Duodenal mucosa (tissue), 2 donors: Measurements from ENCODE around the gene EXO1.
"Not testable (repeated sequence)": the region's sequence is repeated elsewhere in the genome, so short reads cannot be mapped to it uniquely, and the experiment has no call there.

ENCODE experiments used
- H3K27ac ChIP-seq: one replicate; pipeline ENCODE4 v1.7.0; 2013; ENCODE audit warnings: low read depth, low read length
- H3K27me3 ChIP-seq, 2 donors: one replicate each; pipeline ENCODE4 v1.7.0; 2013; ENCODE audit warnings: low read length in 2 of 2, control low read depth in 1 of 2; ENCODE audit not compliant: insufficient read depth in 2 of 2, control insufficient read depth in 1 of 2
- H3K36me3 ChIP-seq, 2 donors: one replicate each; pipeline ENCODE4 v1.7.0; 2013; ENCODE audit warnings: low read length in 2 of 2, control low read depth in 1 of 2; ENCODE audit not compliant: insufficient read depth in 2 of 2, control insufficient read depth in 1 of 2
- H3K4me1 ChIP-seq, 2 donors: one replicate each; pipeline ENCODE4 v1.7.0; 2013; ENCODE audit warnings: low read length in 2 of 2, control low read depth in 1 of 2; ENCODE audit not compliant: insufficient read depth in 2 of 2, control insufficient read depth in 1 of 2
- H3K4me3 ChIP-seq, 2 donors: one replicate each; pipeline ENCODE4 v1.7.0; 2013; ENCODE audit warnings: low read length in 2 of 2, low read depth in 1 of 2
- H3K9ac ChIP-seq, 2 donors: one replicate each; pipeline ENCODE4 v1.7.0; 2013; ENCODE audit warnings: low read length in 2 of 2, low read depth in 1 of 2
- H3K9me3 ChIP-seq, 2 donors: one replicate each; pipeline ENCODE4 v1.7.0; 2013; ENCODE audit warnings: low read length in 2 of 2, control low read depth in 1 of 2; ENCODE audit not compliant: control insufficient read depth in 1 of 2

Gene EXO1

DNA sequence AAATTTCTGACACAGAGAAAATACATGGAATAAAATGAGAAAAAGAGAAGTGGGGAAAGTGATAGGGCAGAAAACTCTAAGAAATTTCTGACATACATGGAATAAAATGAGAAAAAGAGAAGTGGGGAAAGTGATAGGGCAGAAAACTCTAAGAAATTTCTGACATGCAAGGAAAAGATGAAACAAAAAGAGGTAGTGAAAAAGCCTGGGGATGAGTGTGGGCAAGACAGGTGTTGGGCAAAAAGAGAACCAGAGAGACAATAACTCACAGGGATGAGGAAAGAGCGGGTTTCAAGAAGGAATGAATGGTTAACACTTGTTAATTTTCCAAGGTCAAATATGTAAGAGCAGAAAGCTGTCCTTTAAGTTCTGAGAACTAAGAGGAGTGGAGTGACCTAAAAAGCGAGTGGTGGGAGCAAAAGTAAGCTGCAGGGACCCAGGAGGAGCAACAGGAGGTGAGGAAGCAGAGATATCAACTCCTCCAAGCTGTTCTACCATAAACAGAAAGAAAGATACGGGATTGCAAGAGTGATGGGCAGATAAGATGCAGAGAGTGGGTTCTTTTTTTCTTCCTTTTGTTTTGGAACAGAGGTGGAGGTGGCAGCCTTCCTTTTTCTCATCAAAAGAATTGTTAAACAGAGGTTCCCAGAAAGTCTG, 29.9 kb upstream of the EXO1 start:
- Histone ChIP-seq H3K4me3 (no peak overlapping the region), H3K9ac (no peak overlapping the region), H3K9me3 (no peaks in the 10 kb centered on the region), H3K4me1 (no peaks in the 10 kb centered on the region), H3K27me3 (no peaks in the 10 kb centered on the region), H3K27ac (no peak overlapping the region), H3K36me3 (no peaks in the 10 kb centered on the region)

DNA sequence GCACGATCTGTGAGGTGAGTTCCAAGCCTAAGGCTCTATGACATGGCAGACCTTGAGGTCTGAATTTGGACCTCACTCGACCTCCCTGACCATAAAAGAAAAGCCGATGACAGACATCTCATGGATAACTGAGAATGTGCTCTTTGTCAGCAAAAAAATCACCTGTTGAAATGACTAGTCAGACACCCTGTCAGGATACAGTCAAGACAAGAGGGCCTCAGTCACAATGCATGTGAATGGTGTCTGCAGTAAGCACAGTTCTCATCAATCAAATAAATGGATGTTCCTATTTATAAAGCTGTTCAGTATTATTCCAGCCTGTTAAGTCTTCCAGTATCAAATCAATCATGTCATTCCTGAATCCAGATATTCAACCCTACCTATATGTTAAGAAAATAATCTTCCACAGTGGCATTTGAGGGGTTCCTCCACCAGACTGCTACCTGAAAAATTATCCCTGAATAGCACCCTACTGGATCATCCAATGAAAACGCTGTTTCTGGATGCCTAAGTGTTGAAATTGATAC, 28.6 kb upstream of the EXO1 start:
- Histone ChIP-seq H3K4me3 (no peak overlapping the region), H3K36me3 (no peaks in the 10 kb centered on the region), H3K27ac (no peak overlapping the region), H3K9ac (no peak overlapping the region), H3K9me3 (no peaks in the 10 kb centered on the region), H3K4me1 (no peaks in the 10 kb centered on the region), H3K27me3 (no peaks in the 10 kb centered on the region)

DNA sequence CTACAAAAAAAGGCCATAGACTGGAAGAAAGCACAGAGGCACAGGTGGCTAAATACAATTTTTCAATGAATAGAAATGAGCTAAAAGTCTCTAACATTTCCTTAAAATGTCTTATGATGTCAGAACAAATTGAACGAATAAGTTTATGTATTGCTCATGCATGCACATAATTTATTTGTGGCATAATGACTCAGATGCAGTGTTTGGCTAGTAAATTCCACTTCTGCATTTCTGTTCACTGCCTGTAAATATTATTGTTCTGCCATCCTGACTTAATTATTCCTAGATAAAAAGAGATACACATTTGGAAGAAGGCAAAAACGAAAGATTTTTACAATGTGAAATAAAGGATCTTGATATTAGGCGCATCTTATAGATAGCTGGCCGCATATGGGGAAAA, 26.6 kb upstream of the EXO1 start:
- H3K9ac ChIP-seq = no peak overlapping the region

DNA sequence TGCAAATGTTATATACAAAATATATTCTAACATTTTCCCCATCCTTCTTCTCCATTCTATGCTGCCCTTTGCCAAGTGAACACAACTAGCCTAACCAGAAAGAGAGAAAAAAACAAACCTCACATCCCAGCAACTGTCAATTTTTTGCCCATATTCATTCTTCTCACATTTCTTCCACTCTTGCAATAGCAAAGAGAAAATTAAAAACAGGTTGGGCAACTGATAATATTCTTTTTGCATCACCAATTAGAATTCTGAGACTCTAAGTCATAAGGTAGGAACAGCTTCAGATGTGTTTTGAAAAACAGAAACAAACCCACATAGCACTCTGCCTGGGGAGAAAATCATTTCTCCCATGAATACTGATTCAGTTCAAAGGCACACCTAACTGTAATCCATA, 25.2 kb upstream of the EXO1 start:
- Histone ChIP-seq H3K4me1 (no peaks in the 10 kb centered on the region), H3K27ac (no peak overlapping the region), H3K9me3 (no peaks in the 10 kb centered on the region), H3K4me3 (no peak overlapping the region), H3K9ac (no peak overlapping the region), H3K36me3 (no peaks in the 10 kb centered on the region), H3K27me3 (no peaks in the 10 kb centered on the region)

More for the DNA sequence above, 26.6 kb upstream of the EXO1 start:
- Histone ChIP-seq H3K4me3 (no peak overlapping the region), H3K9me3 (no peaks in the 10 kb centered on the region), H3K36me3 (no peaks in the 10 kb centered on the region), H3K27ac (no peak overlapping the region), H3K27me3 (no peaks in the 10 kb centered on the region), H3K4me1 (no peaks in the 10 kb centered on the region)

DNA sequence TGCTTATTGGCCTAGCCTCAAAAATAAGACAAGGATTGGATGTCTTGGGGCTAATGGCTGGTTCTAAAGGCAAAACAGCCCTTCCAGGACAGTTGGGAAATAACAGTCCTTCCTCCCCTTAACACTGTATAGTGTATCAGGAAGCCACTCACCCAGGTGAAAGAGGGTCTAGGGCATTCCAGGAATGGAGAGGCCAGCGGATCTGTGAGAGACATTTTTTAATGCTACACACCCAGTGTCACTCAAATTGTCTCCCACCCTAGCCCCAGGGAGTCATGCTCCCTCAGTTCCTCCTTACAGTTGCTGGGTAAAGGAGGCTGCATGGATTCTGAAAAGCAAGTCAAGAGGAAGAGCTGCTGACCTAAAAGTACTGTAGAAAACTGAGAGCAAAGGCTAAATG, 24.1 kb upstream of the EXO1 start:
- Histone ChIP-seq H3K9me3 (no peaks in the 10 kb centered on the region), H3K36me3 (no peaks in the 10 kb centered on the region), H3K4me1 (no peaks in the 10 kb centered on the region), H3K9ac (no peak overlapping the region), H3K27ac (no peak overlapping the region), H3K4me3 (no peak overlapping the region), H3K27me3 (no peaks in the 10 kb centered on the region)

DNA sequence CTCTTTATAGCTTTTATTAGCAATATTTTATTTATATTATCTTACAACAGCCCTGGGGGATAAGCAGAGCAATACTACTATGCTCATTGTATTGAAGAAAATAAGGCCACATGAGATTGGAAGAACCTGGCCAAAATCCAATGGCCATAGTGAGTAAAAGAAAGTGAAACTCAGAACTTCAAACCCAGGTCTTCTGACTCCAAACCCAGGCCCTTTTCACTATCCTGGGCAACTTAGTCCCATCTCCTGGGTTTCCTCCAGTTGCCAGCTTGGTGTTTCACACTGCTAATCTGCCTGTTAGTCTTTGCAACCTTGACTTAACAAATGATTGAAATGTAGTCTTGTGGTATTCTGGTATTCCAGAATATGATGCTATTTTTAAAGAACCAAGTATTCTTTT, 22.4 kb upstream of the EXO1 start:
- H3K27me3 ChIP-seq = no peaks in the 10 kb centered on the region
- H3K27ac ChIP-seq = no peak overlapping the region
- H3K4me1 ChIP-seq = no peaks in the 10 kb centered on the region
- H3K9me3 ChIP-seq = no peaks in the 10 kb centered on the region
- no peak overlapping the region for H3K9ac ChIP-seq
- no peak overlapping the region for H3K4me3 ChIP-seq
- H3K36me3 ChIP-seq = no peaks in the 10 kb centered on the region

DNA sequence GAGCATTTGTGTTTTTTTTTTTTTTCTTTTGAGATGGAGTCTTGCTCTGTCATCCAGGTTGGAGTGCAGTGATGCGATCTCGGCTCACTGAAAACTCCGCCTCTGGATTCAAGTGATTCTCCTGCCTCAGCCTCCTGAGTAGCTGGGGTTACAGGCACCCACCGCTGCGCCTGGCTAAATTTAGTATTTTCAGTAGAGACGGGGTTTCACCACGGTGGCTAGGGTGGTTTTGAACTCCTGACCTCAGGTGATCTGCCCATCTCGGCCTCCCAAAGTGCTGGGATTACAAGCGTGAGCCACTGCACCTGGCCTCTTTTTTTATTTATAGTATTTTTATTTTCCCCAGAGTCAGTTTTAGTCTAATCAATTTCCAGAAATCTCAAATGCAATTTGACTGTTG, 21.4 kb upstream of the EXO1 start:
- H3K4me3 ChIP-seq, H3K9me3 ChIP-seq, H3K4me1 ChIP-seq, H3K27ac ChIP-seq, H3K27me3 ChIP-seq, H3K36me3 ChIP-seq, H3K9ac ChIP-seq: not testable (repeated sequence)

DNA sequence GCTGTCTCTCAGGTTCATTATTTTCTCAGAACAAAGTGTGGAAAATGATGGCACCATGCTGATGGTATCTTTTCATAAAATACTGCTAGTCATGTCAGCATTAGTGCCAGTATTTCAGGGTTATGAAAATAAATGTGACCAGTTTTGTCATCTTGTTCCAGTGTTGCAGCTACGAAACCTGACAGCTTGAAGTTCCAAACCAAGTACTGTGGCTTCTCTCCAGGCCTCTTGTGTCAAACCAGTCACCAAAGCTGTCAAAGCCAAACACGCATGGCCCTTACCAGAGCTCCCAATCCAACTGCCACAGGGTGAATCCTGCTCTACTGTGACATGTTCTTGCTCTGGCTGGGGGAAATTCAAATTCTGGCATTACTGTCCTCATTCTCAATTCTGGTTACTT, 20.7 kb upstream of the EXO1 start:
- Histone ChIP-seq H3K27me3 (no peaks in the 10 kb centered on the region), H3K27ac (no peak overlapping the region), H3K9me3 (no peaks in the 10 kb centered on the region), H3K4me1 (no peaks in the 10 kb centered on the region), H3K9ac (no peak overlapping the region), H3K36me3 (no peaks in the 10 kb centered on the region), H3K4me3 (no peak overlapping the region)

DNA sequence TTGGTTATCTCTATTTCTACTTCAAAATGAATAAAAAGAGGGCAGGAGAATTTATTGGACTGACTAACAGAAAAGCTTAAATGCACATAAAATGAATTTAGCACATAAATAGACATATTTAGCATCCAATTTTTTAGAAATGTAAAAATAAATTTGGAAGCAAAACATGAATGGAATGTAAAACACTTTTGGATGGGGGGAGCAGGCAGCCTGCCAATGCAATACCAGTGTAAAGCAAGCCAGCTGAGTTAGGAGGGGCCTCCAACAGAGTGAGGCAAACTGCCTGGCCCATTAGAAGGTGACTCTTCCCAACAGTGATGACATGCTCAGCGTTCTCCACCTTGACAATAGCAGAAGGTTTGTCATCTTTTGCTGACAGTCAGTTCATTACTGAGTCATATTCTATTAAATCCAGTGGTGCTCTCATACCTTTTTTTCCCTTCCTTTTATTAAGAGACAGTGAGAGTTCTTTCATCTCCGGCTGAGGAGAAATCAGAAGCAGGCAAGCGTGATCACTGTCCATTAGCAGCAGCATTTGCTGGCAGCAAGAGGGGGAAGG, 19.5 kb upstream of the EXO1 start:
- Histone ChIP-seq H3K27ac (no peak overlapping the region), H3K4me3 (no peak overlapping the region), H3K9ac (no peak overlapping the region), H3K4me1 (no peaks in the 10 kb centered on the region), H3K9me3 (no peaks in the 10 kb centered on the region), H3K27me3 (no peaks in the 10 kb centered on the region), H3K36me3 (no peaks in the 10 kb centered on the region)

DNA sequence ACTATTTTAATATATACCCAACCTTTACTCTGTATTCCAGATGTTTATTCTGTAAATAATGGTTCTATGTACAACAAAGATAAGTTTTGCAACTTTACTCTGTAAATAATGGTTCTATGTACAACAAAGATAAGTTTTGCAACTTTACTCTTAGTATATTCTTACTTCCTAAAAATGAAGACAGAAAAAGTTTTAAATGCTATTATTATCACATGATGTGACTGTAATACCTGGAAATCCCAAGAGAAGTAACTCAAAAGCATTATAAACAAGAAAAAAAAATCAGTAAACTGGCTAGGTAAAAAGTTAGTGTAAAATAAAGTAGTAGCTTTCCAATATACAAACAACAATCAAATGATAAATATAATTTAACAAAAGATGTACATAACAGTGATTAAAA, 18.5 kb upstream of the EXO1 start:
- H3K9ac ChIP-seq = no peak overlapping the region

More for the DNA sequence above, 18.5 kb upstream of the EXO1 start:
- no peak overlapping the region for H3K4me3 ChIP-seq
- no peaks in the 10 kb centered on the region for H3K36me3 ChIP-seq
- H3K9me3 ChIP-seq = no peaks in the 10 kb centered on the region
- H3K27me3 ChIP-seq = no peaks in the 10 kb centered on the region
- H3K27ac ChIP-seq = no peak overlapping the region
- no peaks in the 10 kb centered on the region for H3K4me1 ChIP-seq
